Hypothalamus (tissue), 51 donors: Measurements from ENCODE around the gene GPHN.

Source experiments
- DNase-seq, 51 donors: peaks; one replicate each; lab custom pipeline; 2025; lab: John Stamatoyannopoulos, UW

The GPHN gene

GRCh38 chr14:67192366-67192765 is 684.4 kb downstream of the GPHN start:
- DNase-seq: no peak

GRCh38 chr14:67195279-67195678 is 687.3 kb downstream of the GPHN start:
- no peak for DNase-seq

GRCh38 chr14:67199016-67199415 is 691.1 kb downstream of the GPHN start:
- DNase-seq: no peak

GRCh38 chr14:67207810-67208209 is 699.9 kb downstream of the GPHN start:
- DNase-seq: peak in 1 of 51 donors; percentile 26

- no peak for DNase-seq
Observed at GRCh38 chr14:67218126-67218525, 710.2 kb downstream of the GPHN start.

GRCh38 chr14:67221248-67221981 is 713.5 kb downstream of the GPHN start:
- no peak for DNase-seq

- no peak for DNase-seq
Observed at GRCh38 chr14:67221982-67222328, 714.0 kb downstream of the GPHN start.

- DNase-seq: no peak
Observed at GRCh38 chr14:67225523-67225922, 717.6 kb downstream of the GPHN start.

GRCh38 chr14:67228325-67228984 is 720.5 kb downstream of the GPHN start:
- DNase-seq: no peak
